ENCODE results near the gene PTGES3.

Gene PTGES3

DNA sequence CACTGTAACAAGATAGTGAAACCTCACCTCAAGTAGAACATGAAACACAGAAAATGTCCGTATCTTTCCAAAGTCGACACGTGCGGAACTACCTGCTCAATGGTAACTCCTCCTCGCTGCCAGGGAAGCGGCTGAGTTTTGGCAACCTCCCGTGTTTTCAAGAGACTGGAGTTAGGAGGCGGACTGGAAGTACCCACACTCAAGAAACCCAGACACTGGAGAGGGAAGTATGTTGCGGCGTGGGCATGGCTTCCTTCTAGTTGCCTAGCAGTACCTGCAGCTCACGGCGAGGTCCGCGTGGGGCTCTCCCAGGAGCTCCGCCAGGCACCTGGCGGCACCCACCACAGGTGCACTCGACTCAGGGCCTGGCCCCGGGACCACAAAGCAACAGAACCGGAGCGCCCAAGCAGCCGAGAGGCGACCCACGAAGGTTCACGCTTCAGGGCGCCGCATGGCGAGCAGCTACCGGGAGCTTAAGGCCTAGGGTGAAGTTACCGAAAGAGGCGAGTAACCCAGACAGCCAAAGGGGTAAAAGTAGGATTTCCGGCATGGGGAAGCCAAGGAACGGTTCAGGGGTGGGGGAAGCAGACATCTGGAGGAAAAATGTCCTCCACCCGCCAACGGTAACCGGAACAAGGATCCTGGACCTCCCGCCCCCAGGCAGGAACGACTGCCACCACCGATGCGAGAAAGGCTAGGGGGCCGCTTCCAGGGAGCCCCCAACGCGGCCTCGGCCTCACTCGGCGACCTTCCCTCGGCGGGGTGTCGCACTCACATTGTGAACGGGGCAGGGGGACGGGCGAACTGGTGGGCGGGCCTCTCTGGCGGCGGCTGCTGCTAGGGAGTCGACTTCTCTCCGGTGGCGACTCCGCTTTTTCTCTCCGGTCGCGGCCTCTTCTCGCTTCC, 608 bp downstream of the PTGES3 start:
- DNase-seq (ENCODE audit: low read depth) = peak; percentile 59
- peak overlapping the region; percentile 91 for H3K4me3 ChIP-seq (ENCODE audit: low read depth, low read length)
- TF ChIP-seq, protein P1, sequence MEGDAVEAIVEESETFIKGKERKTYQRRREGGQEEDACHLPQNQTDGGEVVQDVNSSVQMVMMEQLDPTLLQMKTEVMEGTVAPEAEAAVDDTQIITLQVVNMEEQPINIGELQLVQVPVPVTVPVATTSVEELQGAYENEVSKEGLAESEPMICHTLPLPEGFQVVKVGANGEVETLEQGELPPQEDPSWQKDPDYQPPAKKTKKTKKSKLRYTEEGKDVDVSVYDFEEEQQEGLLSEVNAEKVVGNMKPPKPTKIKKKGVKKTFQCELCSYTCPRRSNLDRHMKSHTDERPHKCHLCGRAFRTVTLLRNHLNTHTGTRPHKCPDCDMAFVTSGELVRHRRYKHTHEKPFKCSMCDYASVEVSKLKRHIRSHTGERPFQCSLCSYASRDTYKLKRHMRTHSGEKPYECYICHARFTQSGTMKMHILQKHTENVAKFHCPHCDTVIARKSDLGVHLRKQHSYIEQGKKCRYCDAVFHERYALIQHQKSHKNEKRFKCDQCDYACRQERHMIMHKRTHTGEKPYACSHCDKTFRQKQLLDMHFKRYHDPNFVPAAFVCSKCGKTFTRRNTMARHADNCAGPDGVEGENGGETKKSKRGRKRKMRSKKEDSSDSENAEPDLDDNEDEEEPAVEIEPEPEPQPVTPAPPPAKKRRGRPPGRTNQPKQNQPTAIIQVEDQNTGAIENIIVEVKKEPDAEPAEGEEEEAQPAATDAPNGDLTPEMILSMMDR (IDR thresholded peaks at IDR 0.05; ENCODE audit: control insufficient read depth, extremely low read depth, insufficient read depth) = no peak

DNA sequence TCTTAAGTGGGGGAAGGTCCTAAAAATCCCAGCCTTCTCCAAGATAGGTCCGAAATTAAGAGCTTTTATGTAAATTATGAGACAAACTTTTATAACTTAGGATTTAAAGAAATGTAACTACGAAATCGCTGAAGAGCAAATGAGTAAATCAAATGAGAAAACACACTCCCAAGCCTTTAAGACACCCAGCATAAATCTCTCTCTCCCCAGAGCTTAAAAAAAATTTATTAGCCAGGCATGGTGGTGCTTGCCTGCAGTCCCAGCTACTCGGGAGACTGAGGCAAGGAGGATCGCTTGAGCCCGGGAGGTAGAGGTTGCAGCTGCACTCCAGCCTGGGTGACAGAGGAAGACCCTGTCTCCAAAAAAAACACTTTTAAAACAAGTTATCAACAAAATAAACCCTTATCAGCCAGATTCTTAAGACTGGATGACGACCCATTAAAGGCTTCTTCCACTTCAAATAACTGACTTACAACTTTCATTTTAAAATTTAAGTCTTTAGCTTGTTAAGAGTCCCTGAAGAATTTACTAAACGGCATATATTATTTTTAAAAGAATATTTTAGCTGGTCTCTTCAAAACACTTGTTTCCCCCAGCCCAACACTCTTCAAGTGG, 3.2 kb downstream of the PTGES3 start:
- TF ChIP-seq, protein P1 (IDR thresholded peaks at IDR 0.05; ENCODE audit: control insufficient read depth, extremely low read depth, insufficient read depth) = no peak
- H3K4me3 ChIP-seq (ENCODE audit: low read depth, low read length) = peak overlapping the region; percentile 91
- DNase-seq (ENCODE audit: low read depth) = no peak

DNA sequence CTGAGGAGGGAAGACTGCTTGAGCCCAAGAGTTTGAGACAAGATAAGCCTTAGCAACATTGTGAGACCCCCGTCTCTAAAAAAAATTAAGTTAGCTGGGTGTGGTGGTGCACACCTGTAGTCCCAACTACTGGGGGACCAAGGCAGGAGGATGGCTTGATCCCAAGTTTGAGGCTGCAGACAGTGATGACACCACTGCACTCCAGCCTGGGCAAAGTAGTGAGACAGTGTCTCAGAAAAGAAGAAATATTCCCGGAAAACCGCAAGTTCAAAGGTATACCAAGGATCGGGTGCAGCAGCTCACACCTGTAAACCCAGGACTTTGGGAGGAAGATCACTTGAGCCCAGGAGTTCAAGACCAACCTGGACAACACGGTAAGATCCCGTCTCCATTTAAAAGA, 5.8 kb downstream of the PTGES3 start:
- no peak for DNase-seq (ENCODE audit: low read depth)
- H3K4me3 ChIP-seq (ENCODE audit: low read depth, low read length) = no peak overlapping the region
- TF ChIP-seq, protein P1 (IDR thresholded peaks at IDR 0.05; ENCODE audit: control insufficient read depth, extremely low read depth, insufficient read depth) = no peak

DNA sequence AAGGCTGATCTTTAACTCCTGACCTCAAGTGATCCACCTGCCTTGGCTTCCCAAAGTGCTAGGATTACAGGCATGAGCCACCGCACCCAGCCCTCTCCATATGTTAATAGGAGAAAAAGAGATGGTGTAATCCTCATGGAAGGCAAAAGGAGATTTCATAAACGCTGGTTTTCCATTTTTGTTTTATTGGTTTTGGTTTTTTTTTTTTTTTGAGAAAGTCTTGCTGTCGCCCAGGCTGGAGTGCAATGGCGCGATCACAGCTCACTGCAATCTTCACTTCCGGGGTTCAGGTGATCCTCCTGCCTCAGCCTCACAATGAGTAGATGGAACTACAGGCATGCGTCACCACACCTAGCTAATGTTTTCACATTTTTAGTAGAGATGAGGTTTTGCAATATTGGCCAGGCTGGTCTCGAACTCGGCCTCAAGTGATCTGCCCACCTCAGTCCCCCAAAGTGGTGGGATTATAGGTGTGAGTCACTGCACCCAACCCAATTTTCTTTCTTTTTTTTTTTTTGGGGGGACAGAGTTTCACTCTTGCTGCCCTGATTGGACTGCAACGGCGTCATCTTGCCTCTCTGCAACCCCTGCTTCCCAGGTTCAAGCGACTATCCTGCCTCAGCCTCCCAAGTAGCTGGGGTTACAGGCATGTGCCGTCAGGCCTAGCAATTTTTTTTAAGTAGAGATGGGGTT, 8.1 kb downstream of the PTGES3 start:
- TF ChIP-seq, protein P1 (IDR thresholded peaks at IDR 0.05; ENCODE audit: control insufficient read depth, extremely low read depth, insufficient read depth) = no peak
- H3K4me3 ChIP-seq (ENCODE audit: low read depth, low read length) = no peak overlapping the region
- no peak for DNase-seq (ENCODE audit: low read depth)

GRCh38 chr12:56678852-56679251, 9.2 kb downstream of the PTGES3 start:
- TF ChIP-seq, protein P1 (IDR thresholded peaks at IDR 0.05; ENCODE audit: control insufficient read depth, extremely low read depth, insufficient read depth) = no peak
- no peak for DNase-seq (ENCODE audit: low read depth)
- H3K4me3 ChIP-seq (ENCODE audit: low read depth, low read length) = no peak overlapping the region

- no peak overlapping the region for H3K4me3 ChIP-seq (ENCODE audit: low read depth, low read length)
- TF ChIP-seq, protein P1 (IDR thresholded peaks at IDR 0.05; ENCODE audit: control insufficient read depth, extremely low read depth, insufficient read depth) = no peak
- no peak for DNase-seq (ENCODE audit: low read depth)
These were observed 10.4 kb downstream of the PTGES3 start for GRCh38 chr12:56677680-56678079.
